ENCODE data around the gene PPIL1. TPM values are rescaled to one million over a fixed set of nuclear protein-coding genes. Genes with fewer than 3 reads are reported as not detected.
A peak's percentile ranks its signal among the peaks of the same experiment; 100 is the strongest.

PPIL1 gene
- total and polyA plus RNA-seq, 8 donors: 0.87 to 33.7 (median 17.1) TPM; not detected in 1

GRCh38 chr6:36863670-36864540 is 10.7 kb downstream of the PPIL1 start:
- 81 to 87% (median 83%) methylated on average over 12 of the region's 12 CpGs for WGBS, 5 donors
- H3K27ac ChIP-seq: no peak overlapping the region

GRCh38 chr6:36862848-36863382 is 11.7 kb downstream of the PPIL1 start:
- Histone ChIP-seq H3K27ac (no peak overlapping the region), H3K4me3 (no peak overlapping the region), H3K36me3 (peaks cover 0 to 51% (median 34%) of the 10 kb centered on the region in 4 donors), H3K27me3 (no peaks in the 10 kb centered on the region), H3K9me3 (no peaks in the 10 kb centered on the region), H3K4me1 (peaks cover 0 to 12% (median 5%) of the 10 kb centered on the region in 4 donors)
- no peak for DNase-seq
- TF ChIP-seq POLR2AphosphoS5 (IDR thresholded peaks at IDR 0.05): no peak
- no peak for TF ChIP-seq CTCF (IDR thresholded peaks at IDR 0.05)
- TF ChIP-seq EP300 (IDR thresholded peaks at IDR 0.05): no peak
- TF ChIP-seq POLR2A (IDR thresholded peaks at IDR 0.05): no peak
- intact Hi-C loops (cut with DNase I; ENCODE audit: low total_unique reads): no loop called here
- 81 to 93% (median 86%) methylated on average over 4 of the region's 4 CpGs for whole genome bisulfite sequencing, 5 donors

More at GRCh38 chr6:36863670-36864540, 10.7 kb downstream of the PPIL1 start:
- DNase-seq: no peak
- Histone ChIP-seq H3K4me3 (no peak overlapping the region), H3K9me3 (no peaks in the 10 kb centered on the region), H3K27me3 (no peaks in the 10 kb centered on the region), H3K36me3 (peaks cover 0 to 50% (median 41%) of the 10 kb centered on the region in 4 donors), H3K4me1 (peaks cover 0 to 9% (median 1%) of the 10 kb centered on the region in 4 donors)
- TF ChIP-seq POLR2A (IDR thresholded peaks at IDR 0.05): no peak
- no peak for TF ChIP-seq POLR2AphosphoS5 (IDR thresholded peaks at IDR 0.05)
- no peak for TF ChIP-seq EP300 (IDR thresholded peaks at IDR 0.05)
- TF ChIP-seq CTCF (IDR thresholded peaks at IDR 0.05): no peak
- intact Hi-C loops (cut with DNase I; ENCODE audit: low total_unique reads): no loop called here

GRCh38 chr6:36862164-36862847 is 12.3 kb downstream of the PPIL1 start:
- Histone ChIP-seq H3K4me3 (no peak overlapping the region), H3K9me3 (no peaks in the 10 kb centered on the region), H3K36me3 (peaks cover 0 to 52% (median 31%) of the 10 kb centered on the region in 4 donors), H3K27ac (no peak overlapping the region), H3K4me1 (peaks cover 0 to 12% (median 2%) of the 10 kb centered on the region in 4 donors), H3K27me3 (no peaks in the 10 kb centered on the region)
- WGBS, 5 donors: 83 to 90% (median 88%) methylated on average over 8 of the region's 8 CpGs
- intact Hi-C loops (cut with DNase I; ENCODE audit: low total_unique reads): no loop called here
- TF ChIP-seq POLR2A (IDR thresholded peaks at IDR 0.05) (no peak), EP300 (IDR thresholded peaks at IDR 0.05) (no peak), CTCF (IDR thresholded peaks at IDR 0.05) (no peak), POLR2AphosphoS5 (IDR thresholded peaks at IDR 0.05) (no peak)
- DNase-seq: peak in 1 of 2 donors; percentile 6

- no peak for TF ChIP-seq POLR2A (IDR thresholded peaks at IDR 0.05)
- no peak for TF ChIP-seq CTCF (IDR thresholded peaks at IDR 0.05)
- TF ChIP-seq EP300 (IDR thresholded peaks at IDR 0.05): no peak
- TF ChIP-seq POLR2AphosphoS5 (IDR thresholded peaks at IDR 0.05): no peak
- no peaks in the 10 kb centered on the region for H3K27me3 ChIP-seq
- no peak overlapping the region for H3K27ac ChIP-seq
- H3K9me3 ChIP-seq: no peaks in the 10 kb centered on the region
- no peak overlapping the region for H3K4me3 ChIP-seq
- H3K4me1 ChIP-seq: peaks cover 0 to 12% (median 2%) of the 10 kb centered on the region in 4 donors
- 92 to 99% (median 95%) methylated on average over 7 of the region's 7 CpGs for WGBS, 5 donors
- intact Hi-C loops (cut with DNase I; ENCODE audit: low total_unique reads): no loop called here
- no peak for DNase-seq
- peaks cover 4 to 51% (median 31%) of the 10 kb centered on the region in 4 donors for H3K36me3 ChIP-seq
Measured at GRCh38 chr6:36860126-36860525, 14.5 kb downstream of the PPIL1 start.

Measured in stomach (tissue), 9 donors.